ENCODE measurements around the gene NUP160.

DNA sequence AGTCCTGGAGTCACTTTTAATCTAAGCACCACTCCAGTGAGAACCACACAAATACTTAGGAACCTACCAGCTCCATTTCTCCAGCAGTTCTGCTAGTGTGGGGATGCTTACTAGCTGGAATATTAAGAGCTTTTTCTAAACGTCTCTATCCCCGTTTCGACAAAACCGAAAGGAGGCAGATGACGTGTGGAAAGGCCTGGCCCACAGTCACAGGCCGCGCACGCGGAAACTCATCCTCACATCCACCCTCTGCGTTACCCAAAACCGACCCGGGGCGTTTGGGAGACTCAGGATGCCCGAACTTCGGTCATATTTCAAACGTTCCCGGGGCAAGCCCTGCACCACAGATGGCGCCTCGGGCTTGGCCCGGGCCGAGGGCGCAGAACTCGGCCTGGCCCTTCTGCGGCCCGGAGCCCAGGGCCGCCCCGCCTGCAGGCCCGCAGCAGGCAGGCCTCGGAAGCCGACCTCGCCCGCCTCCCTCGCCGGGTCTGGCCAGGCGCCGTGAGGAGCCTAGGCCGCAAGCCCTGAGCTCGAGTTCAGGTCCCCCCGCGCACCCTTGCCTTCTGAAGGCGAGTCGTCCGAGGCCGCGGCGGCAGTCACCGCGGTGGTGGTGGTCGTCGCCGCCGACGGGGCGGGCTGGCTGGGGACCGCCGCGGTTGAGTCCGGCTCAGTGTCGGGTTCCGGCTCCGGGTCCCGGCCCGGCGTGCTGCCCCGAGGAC lies 81.5 kb downstream of the NUP160 start:
- TF ChIP-seq, protein P1, sequence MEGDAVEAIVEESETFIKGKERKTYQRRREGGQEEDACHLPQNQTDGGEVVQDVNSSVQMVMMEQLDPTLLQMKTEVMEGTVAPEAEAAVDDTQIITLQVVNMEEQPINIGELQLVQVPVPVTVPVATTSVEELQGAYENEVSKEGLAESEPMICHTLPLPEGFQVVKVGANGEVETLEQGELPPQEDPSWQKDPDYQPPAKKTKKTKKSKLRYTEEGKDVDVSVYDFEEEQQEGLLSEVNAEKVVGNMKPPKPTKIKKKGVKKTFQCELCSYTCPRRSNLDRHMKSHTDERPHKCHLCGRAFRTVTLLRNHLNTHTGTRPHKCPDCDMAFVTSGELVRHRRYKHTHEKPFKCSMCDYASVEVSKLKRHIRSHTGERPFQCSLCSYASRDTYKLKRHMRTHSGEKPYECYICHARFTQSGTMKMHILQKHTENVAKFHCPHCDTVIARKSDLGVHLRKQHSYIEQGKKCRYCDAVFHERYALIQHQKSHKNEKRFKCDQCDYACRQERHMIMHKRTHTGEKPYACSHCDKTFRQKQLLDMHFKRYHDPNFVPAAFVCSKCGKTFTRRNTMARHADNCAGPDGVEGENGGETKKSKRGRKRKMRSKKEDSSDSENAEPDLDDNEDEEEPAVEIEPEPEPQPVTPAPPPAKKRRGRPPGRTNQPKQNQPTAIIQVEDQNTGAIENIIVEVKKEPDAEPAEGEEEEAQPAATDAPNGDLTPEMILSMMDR (IDR thresholded peaks at IDR 0.05): no peak
- no peak for TF ChIP-seq POLR2A (IDR thresholded peaks at IDR 0.05)

Data from body of pancreas (tissue), 4 donors.